CMK (cell line): ENCODE data around the gene GRK2.
"Not testable (repeated sequence)": the region's sequence is repeated elsewhere in the genome, so short reads cannot be mapped to it uniquely, and the experiment has no call there.

Experiments used
- DNase-seq: peaks from one replicate; pipeline ENCODE4 v3.0.0-alpha.2; 2010; ENCODE audit warnings: low read depth

GRK2 gene

GRCh38 chr11:67315325-67315909 is 49.1 kb downstream of the GRK2 start:
- no peak for DNase-seq

- DNase-seq: no peak
These were observed 50.6 kb downstream of the GRK2 start for GRCh38 chr11:67316882-67317204.

- DNase-seq: peak; percentile 94
These were observed 51.1 kb downstream of the GRK2 start for GRCh38 chr11:67317205-67317887.

- DNase-seq: no peak
These were observed 51.7 kb downstream of the GRK2 start for GRCh38 chr11:67317888-67318555.

DNA sequence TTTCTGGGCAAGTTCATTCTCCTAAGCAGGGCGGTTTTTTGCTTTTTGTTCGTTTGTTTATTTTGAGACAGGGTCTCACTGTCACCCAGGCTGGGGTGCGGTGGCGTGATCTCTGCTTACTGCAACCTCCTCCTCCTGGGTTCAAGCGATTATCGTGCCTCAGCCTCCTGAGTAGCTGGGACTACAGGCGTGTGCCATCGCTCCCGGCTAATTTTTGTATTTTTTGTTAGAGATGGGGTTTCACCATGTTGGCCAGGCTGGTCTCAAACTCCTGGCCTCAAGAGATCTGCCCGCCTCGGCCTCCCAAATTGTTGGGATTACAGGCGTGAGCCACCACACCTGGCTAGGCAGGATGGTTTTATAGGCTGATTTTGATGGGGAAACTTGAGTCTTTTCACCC is 52.6 kb downstream of the GRK2 start:
- not testable (repeated sequence) for DNase-seq

DNA sequence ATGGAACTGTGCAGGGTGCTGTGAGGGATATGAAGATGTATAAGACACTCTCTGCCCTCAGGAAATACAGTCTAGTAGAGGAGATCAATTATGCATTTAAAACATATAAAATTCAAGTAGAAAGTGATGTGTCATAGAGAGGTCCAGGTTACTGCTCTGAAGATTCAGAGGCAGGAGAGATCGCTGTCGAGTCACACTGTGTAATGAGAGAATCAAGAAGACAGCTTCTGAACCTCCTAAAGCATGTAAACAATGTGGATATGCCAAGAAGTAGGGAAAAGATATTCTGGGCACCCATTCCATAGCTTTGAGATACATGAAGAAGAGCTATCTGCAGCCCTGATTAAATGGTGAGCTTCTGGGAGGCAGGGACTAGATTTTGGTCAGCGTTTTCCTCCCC is 53.7 kb downstream of the GRK2 start:
- DNase-seq: no peak

DNA sequence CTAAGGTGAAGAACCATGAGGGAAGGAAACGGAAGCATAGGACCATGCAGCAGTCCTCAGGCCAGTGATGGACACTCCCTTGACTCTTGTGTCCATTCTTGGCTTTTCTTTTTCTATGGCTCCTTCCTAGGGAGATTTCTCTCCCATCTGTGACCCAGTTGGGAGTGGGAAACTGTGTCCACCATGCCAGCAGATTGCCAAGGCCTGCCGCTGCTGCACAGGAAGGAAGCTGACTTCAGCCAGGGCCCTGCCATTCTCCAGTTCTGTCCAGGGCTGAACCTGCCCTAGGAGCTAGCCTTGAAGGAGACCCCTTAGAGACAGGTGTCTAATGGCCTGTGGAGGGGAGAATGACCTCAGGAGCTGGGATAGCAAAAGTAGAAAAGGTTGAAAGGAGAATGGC is 54.4 kb downstream of the GRK2 start:
- no peak for DNase-seq

DNA sequence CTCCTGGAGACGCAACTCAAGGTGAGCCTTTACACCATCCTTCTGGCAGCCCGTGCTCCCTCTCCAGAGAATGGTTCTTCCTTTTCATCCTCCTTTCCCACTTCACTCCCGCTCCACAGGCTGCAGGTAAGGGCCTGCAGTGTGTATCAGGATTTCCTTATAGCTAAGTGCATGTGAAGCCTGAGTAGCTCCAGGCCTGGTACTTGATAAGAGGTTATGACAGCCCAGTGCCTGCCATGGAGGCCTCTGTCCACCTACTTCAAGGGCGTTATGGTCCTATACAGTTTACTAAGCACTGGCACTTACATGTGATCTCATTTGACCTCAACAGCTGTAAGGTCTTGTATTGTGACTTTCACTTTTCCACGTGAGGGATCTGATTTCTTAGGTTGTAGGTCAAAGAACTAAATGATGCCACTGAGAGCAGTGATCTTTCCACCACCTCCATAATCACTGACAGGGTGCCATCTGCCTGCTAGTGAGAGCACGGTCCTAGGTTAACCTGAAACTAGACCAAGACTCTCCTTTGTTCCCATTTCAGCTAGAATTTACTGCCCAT is 55.1 kb downstream of the GRK2 start:
- DNase-seq: no peak

DNA sequence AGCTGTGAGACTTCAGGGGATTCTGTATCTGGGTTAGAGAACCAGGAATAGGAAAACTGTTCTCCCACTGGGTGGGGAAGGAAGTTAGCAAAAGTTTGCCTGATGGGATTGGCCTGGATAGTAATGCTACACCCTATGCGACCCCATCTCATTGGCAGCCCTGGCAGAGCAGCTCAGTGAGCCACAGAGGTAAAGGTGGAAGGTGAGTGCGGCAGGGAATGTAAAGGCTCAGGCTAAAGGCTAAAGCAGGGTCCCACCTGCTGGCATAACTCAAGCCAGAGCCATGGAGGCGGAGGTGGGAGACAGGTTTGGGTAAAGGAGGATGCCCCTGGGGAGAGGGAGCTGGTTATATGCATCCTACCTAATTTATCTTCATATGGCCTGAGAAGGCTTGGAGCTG is 55.8 kb downstream of the GRK2 start:
- DNase-seq: no peak

GRCh38 chr11:67323526-67323925 is 57.3 kb downstream of the GRK2 start:
- no peak for DNase-seq

DNA sequence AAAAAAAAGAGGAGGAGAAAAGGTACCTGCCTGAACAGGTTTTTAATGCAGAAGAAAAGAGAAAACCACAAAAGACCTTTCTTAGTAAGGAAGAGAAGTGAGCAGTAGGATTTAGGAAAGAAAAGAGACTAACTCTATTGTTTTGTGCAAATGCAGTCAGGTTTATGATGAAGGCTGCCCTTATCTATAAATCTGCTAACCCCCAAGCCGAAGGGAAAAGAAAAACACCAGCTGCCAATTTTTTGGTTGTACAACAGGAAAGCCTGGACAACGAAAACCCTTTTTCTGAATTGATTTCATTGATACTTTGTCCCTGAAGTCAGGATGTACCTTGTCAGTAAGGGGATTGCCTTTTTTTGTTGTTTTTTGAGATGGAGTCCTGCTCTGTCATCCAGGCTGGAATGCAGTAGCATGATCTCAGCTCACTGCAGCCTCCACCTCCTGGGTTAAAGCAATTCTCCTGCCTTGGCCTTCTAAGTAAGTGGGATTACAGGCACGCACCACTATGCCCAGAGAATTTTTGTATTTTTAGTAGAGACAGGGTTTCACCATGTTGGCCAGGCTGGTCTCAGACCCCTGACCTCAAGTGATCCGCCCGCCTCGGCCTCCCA is 65.9 kb downstream of the GRK2 start:
- DNase-seq: no peak
